ENCODE measurements around the gene SORBS2.

SORBS2 gene

GRCh38 chr4:185640811-185641675 is 171.0 kb downstream of the SORBS2 start:
- Histone ChIP-seq H3K14ac (ENCODE audit: low read length) (no peak overlapping the region), H3K4me2 (ENCODE audit: low read length) (no peak overlapping the region), H3K79me2 (ENCODE audit: control insufficient read depth, insufficient read depth, low read length, poor library complexity) (no peaks in the 10 kb centered on the region), H3K9me3 (ENCODE audit: insufficient read depth, low read depth, low read length) (peaks cover 1% of the 10 kb centered on the region), H3K4me1 (ENCODE audit: control insufficient read depth in 1 of 2, insufficient read depth in 2 of 2, low read length in 2 of 2) (no peaks in the 10 kb centered on the region), H3K36me3 (ENCODE audit: control insufficient read depth in 1 of 2, insufficient read depth in 2 of 2, low read length in 2 of 2) (no peaks in the 10 kb centered on the region), H4K12ac (ENCODE audit: low read depth, low read length) (no peak overlapping the region), H3K18ac (ENCODE audit: low read length) (no peak overlapping the region), H2AK5ac (ENCODE audit: low read length) (no peak overlapping the region), H3K23ac (ENCODE audit: low read length) (no peak overlapping the region), H4K8ac (ENCODE audit: low read depth, low read length) (no peak overlapping the region), H3K27me3 (ENCODE audit: insufficient read depth, low read length) (no peaks in the 10 kb centered on the region), H2BK120ac (ENCODE audit: insufficient read depth, low read length, poor library complexity) (no peak overlapping the region), H3K9ac (ENCODE audit: low read length) (no peak overlapping the region), H2AFZ (ENCODE audit: insufficient read depth, low read length, poor library complexity) (no peak overlapping the region), H4K91ac (ENCODE audit: low read depth, low read length) (no peak overlapping the region), H2BK5ac (ENCODE audit: low read depth, low read length, poor library complexity) (no peak overlapping the region), H3K27ac (ENCODE audit: low read depth, low read length) (no peak overlapping the region), H3K79me1 (ENCODE audit: low read length) (no peaks in the 10 kb centered on the region), H3K4me3 (ENCODE audit: low read depth, low read length) (no peak overlapping the region), H2BK12ac (ENCODE audit: low read length) (peak overlapping the region; percentile 67), H3K4ac (ENCODE audit: low read depth, low read length) (no peak overlapping the region)
- peak; percentile 36 to 82 for DNase-seq
- WGBS (ENCODE audit: extremely low coverage, insufficient coverage, insufficient read length) = no CpG with 5 or more reads among the region's 4 CpGs

- H4K12ac ChIP-seq (ENCODE audit: low read depth, low read length) = no peak overlapping the region
- no peak overlapping the region for H4K91ac ChIP-seq (ENCODE audit: low read depth, low read length)
- H3K4me2 ChIP-seq (ENCODE audit: low read length) = peak overlapping the region; percentile 17
- no peaks in the 10 kb centered on the region for H3K79me2 ChIP-seq (ENCODE audit: control insufficient read depth, insufficient read depth, low read length, poor library complexity)
- DNase-seq = no peak
- no peak overlapping the region for H3K9ac ChIP-seq (ENCODE audit: low read length)
- H3K4ac ChIP-seq (ENCODE audit: low read depth, low read length) = no peak overlapping the region
- H3K14ac ChIP-seq (ENCODE audit: low read length) = no peak overlapping the region
- no peak overlapping the region for H3K4me3 ChIP-seq (ENCODE audit: low read depth, low read length)
- H3K79me1 ChIP-seq (ENCODE audit: low read length) = no peaks in the 10 kb centered on the region
- H4K8ac ChIP-seq (ENCODE audit: low read depth, low read length) = no peak overlapping the region
- H2AFZ ChIP-seq (ENCODE audit: insufficient read depth, low read length, poor library complexity) = no peak overlapping the region
- WGBS (ENCODE audit: extremely low coverage, insufficient coverage, insufficient read length) = no CpG with 5 or more reads among the region's 41 CpGs
- H3K9me3 ChIP-seq (ENCODE audit: insufficient read depth, low read depth, low read length) = peaks cover 1% of the 10 kb centered on the region
- no peak overlapping the region for H3K23ac ChIP-seq (ENCODE audit: low read length)
- H3K18ac ChIP-seq (ENCODE audit: low read length) = no peak overlapping the region
- H2AK5ac ChIP-seq (ENCODE audit: low read length) = no peak overlapping the region
- no peaks in the 10 kb centered on the region for H3K27me3 ChIP-seq (ENCODE audit: insufficient read depth, low read length)
- no peak overlapping the region for H2BK120ac ChIP-seq (ENCODE audit: insufficient read depth, low read length, poor library complexity)
- H3K4me1 ChIP-seq (ENCODE audit: control insufficient read depth in 1 of 2, insufficient read depth in 2 of 2, low read length in 2 of 2) = no peaks in the 10 kb centered on the region
- no peak overlapping the region for H3K27ac ChIP-seq (ENCODE audit: low read depth, low read length)
- no peaks in the 10 kb centered on the region for H3K36me3 ChIP-seq (ENCODE audit: control insufficient read depth in 1 of 2, insufficient read depth in 2 of 2, low read length in 2 of 2)
- no peak overlapping the region for H2BK5ac ChIP-seq (ENCODE audit: low read depth, low read length, poor library complexity)
- no peak overlapping the region for H2BK12ac ChIP-seq (ENCODE audit: low read length)
These were observed 173.3 kb downstream of the SORBS2 start for GRCh38 chr4:185638548-185639301.

- Histone ChIP-seq H2BK120ac (ENCODE audit: insufficient read depth, low read length, poor library complexity) (no peak overlapping the region), H3K23ac (ENCODE audit: low read length) (no peak overlapping the region), H3K4me1 (ENCODE audit: control insufficient read depth in 1 of 2, insufficient read depth in 2 of 2, low read length in 2 of 2) (no peaks in the 10 kb centered on the region), H3K4ac (ENCODE audit: low read depth, low read length) (no peak overlapping the region), H3K9me3 (ENCODE audit: insufficient read depth, low read depth, low read length) (peaks cover 1% of the 10 kb centered on the region), H4K91ac (ENCODE audit: low read depth, low read length) (no peak overlapping the region), H3K9ac (ENCODE audit: low read length) (no peak overlapping the region), H3K4me3 (ENCODE audit: low read depth, low read length) (no peak overlapping the region), H3K4me2 (ENCODE audit: low read length) (no peak overlapping the region), H3K14ac (ENCODE audit: low read length) (no peak overlapping the region), H2AFZ (ENCODE audit: insufficient read depth, low read length, poor library complexity) (no peak overlapping the region), H3K27me3 (ENCODE audit: insufficient read depth, low read length) (no peaks in the 10 kb centered on the region), H4K8ac (ENCODE audit: low read depth, low read length) (no peak overlapping the region), H3K36me3 (ENCODE audit: control insufficient read depth in 1 of 2, insufficient read depth in 2 of 2, low read length in 2 of 2) (no peaks in the 10 kb centered on the region), H4K12ac (ENCODE audit: low read depth, low read length) (no peak overlapping the region), H2BK12ac (ENCODE audit: low read length) (no peak overlapping the region), H3K18ac (ENCODE audit: low read length) (no peak overlapping the region), H3K79me2 (ENCODE audit: control insufficient read depth, insufficient read depth, low read length, poor library complexity) (no peaks in the 10 kb centered on the region), H2BK5ac (ENCODE audit: low read depth, low read length, poor library complexity) (no peak overlapping the region), H2AK5ac (ENCODE audit: low read length) (no peak overlapping the region), H3K27ac (ENCODE audit: low read depth, low read length) (no peak overlapping the region), H3K79me1 (ENCODE audit: low read length) (no peaks in the 10 kb centered on the region)
- WGBS (ENCODE audit: extremely low coverage, insufficient coverage, insufficient read length) = no CpG with 5 or more reads among the region's 15 CpGs
- no peak for DNase-seq
These were observed 173.9 kb downstream of the SORBS2 start for GRCh38 chr4:185638093-185638492.

- DNase-seq = peak; percentile 93 to 95
- Histone ChIP-seq H4K91ac (ENCODE audit: low read depth, low read length) (no peak overlapping the region), H3K23ac (ENCODE audit: low read length) (peak overlapping the region; percentile 75), H3K27me3 (ENCODE audit: insufficient read depth, low read length) (no peaks in the 10 kb centered on the region), H2AK5ac (ENCODE audit: low read length) (no peak overlapping the region), H3K79me1 (ENCODE audit: low read length) (no peaks in the 10 kb centered on the region), H3K18ac (ENCODE audit: low read length) (no peak overlapping the region), H3K14ac (ENCODE audit: low read length) (no peak overlapping the region), H3K4me1 (ENCODE audit: control insufficient read depth in 1 of 2, insufficient read depth in 2 of 2, low read length in 2 of 2) (no peaks in the 10 kb centered on the region), H3K79me2 (ENCODE audit: control insufficient read depth, insufficient read depth, low read length, poor library complexity) (no peaks in the 10 kb centered on the region), H2BK120ac (ENCODE audit: insufficient read depth, low read length, poor library complexity) (no peak overlapping the region), H2BK5ac (ENCODE audit: low read depth, low read length, poor library complexity) (no peak overlapping the region), H3K9me3 (ENCODE audit: insufficient read depth, low read depth, low read length) (peaks cover 1% of the 10 kb centered on the region), H3K4me2 (ENCODE audit: low read length) (no peak overlapping the region), H3K27ac (ENCODE audit: low read depth, low read length) (no peak overlapping the region), H4K12ac (ENCODE audit: low read depth, low read length) (no peak overlapping the region), H3K4ac (ENCODE audit: low read depth, low read length) (no peak overlapping the region), H2BK12ac (ENCODE audit: low read length) (no peak overlapping the region), H2AFZ (ENCODE audit: insufficient read depth, low read length, poor library complexity) (no peak overlapping the region), H3K4me3 (ENCODE audit: low read depth, low read length) (no peak overlapping the region), H3K9ac (ENCODE audit: low read length) (no peak overlapping the region), H3K36me3 (ENCODE audit: control insufficient read depth in 1 of 2, insufficient read depth in 2 of 2, low read length in 2 of 2) (no peaks in the 10 kb centered on the region), H4K8ac (ENCODE audit: low read depth, low read length) (no peak overlapping the region)
- WGBS (ENCODE audit: extremely low coverage, insufficient coverage, insufficient read length) = no CpG with 5 or more reads among the region's 9 CpGs
These were observed 174.7 kb downstream of the SORBS2 start for GRCh38 chr4:185637163-185637875.

Measured in trophoblast cell (in vitro differentiated cells and primary cell).